ENCODE results near the gene VIL1. TPM values are rescaled to one million over a fixed set of nuclear protein-coding genes. Genes with fewer than 3 reads are reported as not detected.

Gene VIL1
- total and polyA plus RNA-seq, 2 of the 13 experiments (the other 11 are each of a cell fraction or from before 2014, with no cell fraction given) = 287 to 301 TPM

DNA sequence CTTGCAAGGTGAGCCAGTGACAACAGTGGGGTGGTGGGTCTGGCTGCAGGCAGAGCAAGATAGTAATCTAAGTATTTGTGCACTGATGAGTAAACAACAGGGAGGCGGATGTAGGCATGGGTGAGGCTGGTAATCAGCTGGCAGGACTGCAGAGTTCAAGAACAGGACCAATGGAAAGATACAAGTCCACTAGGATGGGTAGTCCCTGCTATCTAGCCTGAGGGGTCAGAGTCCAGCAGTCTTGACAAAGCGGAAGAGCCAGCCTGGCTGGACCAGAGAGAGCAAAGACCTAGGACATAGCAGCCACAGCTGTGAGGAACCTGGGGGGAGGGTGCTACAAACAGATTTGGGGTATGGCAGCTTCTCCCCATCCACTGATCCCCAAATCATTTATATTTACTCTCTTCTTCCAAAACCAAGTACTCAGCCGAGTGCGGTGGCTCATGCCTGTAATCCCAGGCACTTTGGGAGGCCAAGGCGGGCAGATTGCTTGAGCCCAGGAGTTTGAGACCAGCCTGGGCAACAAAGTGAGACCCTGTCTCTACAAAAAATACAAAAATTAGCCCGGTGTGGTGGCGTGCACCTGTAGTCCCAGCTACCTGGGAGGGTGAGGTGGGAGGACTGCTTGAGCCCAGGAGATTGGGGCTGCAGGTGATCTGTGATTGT is 25.9 kb downstream of the VIL1 start (continued):
- peak; percentile 37; the same call in 1 of the 2 replicates for TF ChIP-seq BHLHE40 (IDR thresholded peaks at IDR 0.05; ENCODE audit: low read length)
- TF ChIP-seq, protein P1, sequence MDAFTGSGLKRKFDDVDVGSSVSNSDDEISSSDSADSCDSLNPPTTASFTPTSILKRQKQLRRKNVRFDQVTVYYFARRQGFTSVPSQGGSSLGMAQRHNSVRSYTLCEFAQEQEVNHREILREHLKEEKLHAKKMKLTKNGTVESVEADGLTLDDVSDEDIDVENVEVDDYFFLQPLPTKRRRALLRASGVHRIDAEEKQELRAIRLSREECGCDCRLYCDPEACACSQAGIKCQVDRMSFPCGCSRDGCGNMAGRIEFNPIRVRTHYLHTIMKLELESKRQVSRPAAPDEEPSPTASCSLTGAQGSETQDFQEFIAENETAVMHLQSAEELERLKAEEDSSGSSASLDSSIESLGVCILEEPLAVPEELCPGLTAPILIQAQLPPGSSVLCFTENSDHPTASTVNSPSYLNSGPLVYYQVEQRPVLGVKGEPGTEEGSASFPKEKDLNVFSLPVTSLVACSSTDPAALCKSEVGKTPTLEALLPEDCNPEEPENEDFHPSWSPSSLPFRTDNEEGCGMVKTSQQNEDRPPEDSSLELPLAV (CRISPR knock-in tag; conservative IDR thresholded peaks at IDR 0.05; ENCODE audit: low read depth) = no peak
- TF ChIP-seq, protein P2, sequence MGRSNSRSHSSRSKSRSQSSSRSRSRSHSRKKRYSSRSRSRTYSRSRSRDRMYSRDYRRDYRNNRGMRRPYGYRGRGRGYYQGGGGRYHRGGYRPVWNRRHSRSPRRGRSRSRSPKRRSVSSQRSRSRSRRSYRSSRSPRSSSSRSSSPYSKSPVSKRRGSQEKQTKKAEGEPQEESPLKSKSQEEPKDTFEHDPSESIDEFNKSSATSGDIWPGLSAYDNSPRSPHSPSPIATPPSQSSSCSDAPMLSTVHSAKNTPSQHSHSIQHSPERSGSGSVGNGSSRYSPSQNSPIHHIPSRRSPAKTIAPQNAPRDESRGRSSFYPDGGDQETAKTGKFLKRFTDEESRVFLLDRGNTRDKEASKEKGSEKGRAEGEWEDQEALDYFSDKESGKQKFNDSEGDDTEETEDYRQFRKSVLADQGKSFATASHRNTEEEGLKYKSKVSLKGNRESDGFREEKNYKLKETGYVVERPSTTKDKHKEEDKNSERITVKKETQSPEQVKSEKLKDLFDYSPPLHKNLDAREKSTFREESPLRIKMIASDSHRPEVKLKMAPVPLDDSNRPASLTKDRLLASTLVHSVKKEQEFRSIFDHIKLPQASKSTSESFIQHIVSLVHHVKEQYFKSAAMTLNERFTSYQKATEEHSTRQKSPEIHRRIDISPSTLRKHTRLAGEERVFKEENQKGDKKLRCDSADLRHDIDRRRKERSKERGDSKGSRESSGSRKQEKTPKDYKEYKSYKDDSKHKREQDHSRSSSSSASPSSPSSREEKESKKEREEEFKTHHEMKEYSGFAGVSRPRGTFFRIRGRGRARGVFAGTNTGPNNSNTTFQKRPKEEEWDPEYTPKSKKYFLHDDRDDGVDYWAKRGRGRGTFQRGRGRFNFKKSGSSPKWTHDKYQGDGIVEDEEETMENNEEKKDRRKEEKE (IDR thresholded peaks at IDR 0.05) = no peak
- TF ChIP-seq, protein P3, sequence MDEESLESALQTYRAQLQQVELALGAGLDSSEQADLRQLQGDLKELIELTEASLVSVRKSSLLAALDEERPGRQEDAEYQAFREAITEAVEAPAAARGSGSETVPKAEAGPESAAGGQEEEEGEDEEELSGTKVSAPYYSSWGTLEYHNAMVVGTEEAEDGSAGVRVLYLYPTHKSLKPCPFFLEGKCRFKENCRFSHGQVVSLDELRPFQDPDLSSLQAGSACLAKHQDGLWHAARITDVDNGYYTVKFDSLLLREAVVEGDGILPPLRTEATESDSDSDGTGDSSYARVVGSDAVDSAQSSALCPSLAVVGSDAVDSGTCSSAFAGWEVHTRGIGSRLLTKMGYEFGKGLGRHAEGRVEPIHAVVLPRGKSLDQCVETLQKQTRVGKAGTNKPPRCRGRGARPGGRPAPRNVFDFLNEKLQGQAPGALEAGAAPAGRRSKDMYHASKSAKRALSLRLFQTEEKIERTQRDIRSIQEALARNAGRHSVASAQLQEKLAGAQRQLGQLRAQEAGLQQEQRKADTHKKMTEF (CRISPR knock-in tag; IDR thresholded peaks at IDR 0.05) = peak; percentile 96
- no peak for TF ChIP-seq AGO2 (optimal IDR thresholded peaks at IDR 0.05; ENCODE audit: low read depth, low read length)
- TF ChIP-seq NFATC3 (CRISPR knock-in tag; IDR thresholded peaks at IDR 0.05) = no peak; the same call in 1 of the 2 replicates
- TF ChIP-seq NR1H2 (CRISPR knock-in tag; IDR thresholded peaks at IDR 0.05; ENCODE audit: borderline replicate concordance, low read depth) = no peak
- TF ChIP-seq ZNF660 (CRISPR knock-in tag; IDR thresholded peaks at IDR 0.05; ENCODE audit: borderline replicate concordance, low read depth) = no peak
- TF ChIP-seq MBD4 (IDR thresholded peaks at IDR 0.05; ENCODE audit: borderline replicate concordance, low read length) = no peak
- TF ChIP-seq FOXC1 (CRISPR knock-in tag; IDR thresholded peaks at IDR 0.05; ENCODE audit: borderline replicate concordance) = peak; percentile 93; the same call in 1 of the 2 replicates
- TF ChIP-seq IRX3 (CRISPR knock-in tag; IDR thresholded peaks at IDR 0.05; ENCODE audit: borderline replicate concordance, low read depth) = peak; percentile 88; the same call in 1 of the 2 replicates
- peak; percentile 98 for TF ChIP-seq TBX2 (CRISPR knock-in tag; IDR thresholded peaks at IDR 0.05; ENCODE audit: borderline replicate concordance)
- peak; percentile 75; the same call in 1 of the 2 replicates for TF ChIP-seq SIN3A (IDR thresholded peaks at IDR 0.05; ENCODE audit: borderline replicate concordance, low read depth, low read length)
- TF ChIP-seq ISX (CRISPR knock-in tag; conservative IDR thresholded peaks at IDR 0.05) = no peak
- TF ChIP-seq ZNF33B (CRISPR knock-in tag; IDR thresholded peaks at IDR 0.05) = no peak
- TF ChIP-seq RBM39 (IDR thresholded peaks at IDR 0.05; ENCODE audit: low read depth, low read length, poor library complexity, severe bottlenecking) = no peak
- no peak for TF ChIP-seq CHD2 (IDR thresholded peaks at IDR 0.05; ENCODE audit: low read depth, low read length)
- TF ChIP-seq, protein P4, sequence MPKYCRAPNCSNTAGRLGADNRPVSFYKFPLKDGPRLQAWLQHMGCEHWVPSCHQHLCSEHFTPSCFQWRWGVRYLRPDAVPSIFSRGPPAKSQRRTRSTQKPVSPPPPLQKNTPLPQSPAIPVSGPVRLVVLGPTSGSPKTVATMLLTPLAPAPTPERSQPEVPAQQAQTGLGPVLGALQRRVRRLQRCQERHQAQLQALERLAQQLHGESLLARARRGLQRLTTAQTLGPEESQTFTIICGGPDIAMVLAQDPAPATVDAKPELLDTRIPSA (CRISPR knock-in tag; IDR thresholded peaks at IDR 0.05; ENCODE audit: borderline replicate concordance) = no peak
- no peak for TF ChIP-seq SRSF9 (IDR thresholded peaks at IDR 0.05; ENCODE audit: borderline replicate concordance, insufficient read depth, low read depth, low read length, poor library complexity, severe bottlenecking)
- TF ChIP-seq, protein P5, sequence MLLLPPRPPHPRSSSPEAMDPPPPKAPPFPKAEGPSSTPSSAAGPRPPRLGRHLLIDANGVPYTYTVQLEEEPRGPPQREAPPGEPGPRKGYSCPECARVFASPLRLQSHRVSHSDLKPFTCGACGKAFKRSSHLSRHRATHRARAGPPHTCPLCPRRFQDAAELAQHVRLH (CRISPR knock-in tag; IDR thresholded peaks at IDR 0.05; ENCODE audit: borderline replicate concordance, low read depth) = peak; percentile 84; the same call in 1 of the 2 replicates
- peak; percentile 63; the same call in 1 of the 2 replicates for TF ChIP-seq ZNF343 (CRISPR knock-in tag; IDR thresholded peaks at IDR 0.05)
- TF ChIP-seq ZNF232 (CRISPR knock-in tag; IDR thresholded peaks at IDR 0.05; ENCODE audit: borderline replicate concordance) = peak; percentile 87; the same call in 1 of the 2 replicates
- TF ChIP-seq ZMAT3 (CRISPR knock-in tag; conservative IDR thresholded peaks at IDR 0.05) = peak; percentile 94; the same call in 1 of the 2 replicates

Measured in HepG2 (cell line).